Body of pancreas (tissue), 4 donors: ENCODE measurements around the gene ARHGAP15.

Source experiments
- POLR2A ChIP-seq, 3 donors: fragments of 450-650 bp; IDR thresholded peaks; one replicate each; pipeline ENCODE4 v1.6.1; 2016; ENCODE audit warnings: antibody characterized with exemption in 3 of 3, mild to moderate bottlenecking in 2 of 3
- TF ChIP-seq, protein P1 (sequence below), 7 experiments: fragments of 450-650 bp in 4 of 7; fragments of 200-600 bp in 3 of 7; sonication (generic) in 3 of 7; IDR thresholded peaks; one replicate each; pipeline ENCODE4 v1.5.1; 2016 to 2019; ENCODE audit warnings: antibody characterized with exemption in 7 of 7

DNA sequence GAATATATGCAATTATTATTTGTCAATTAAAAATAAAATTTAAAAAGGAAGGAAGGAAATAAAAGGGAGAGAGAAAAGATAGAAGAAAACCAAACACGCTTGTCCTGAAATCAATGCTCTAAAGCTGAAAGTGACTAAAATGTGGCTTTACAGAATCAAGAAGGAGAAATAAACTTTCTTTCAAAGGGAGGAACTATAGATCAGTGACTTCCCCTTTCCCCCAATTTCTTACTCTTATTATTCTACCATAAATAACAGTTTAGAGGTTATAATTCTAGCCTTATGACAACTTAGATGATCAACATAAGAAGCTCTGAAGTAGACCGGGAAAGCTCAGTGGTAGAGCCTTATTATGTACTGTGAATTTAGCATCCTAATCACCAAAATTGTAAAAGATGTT, 122.5 kb downstream of the ARHGAP15 start:
- TF ChIP-seq, protein P1, sequence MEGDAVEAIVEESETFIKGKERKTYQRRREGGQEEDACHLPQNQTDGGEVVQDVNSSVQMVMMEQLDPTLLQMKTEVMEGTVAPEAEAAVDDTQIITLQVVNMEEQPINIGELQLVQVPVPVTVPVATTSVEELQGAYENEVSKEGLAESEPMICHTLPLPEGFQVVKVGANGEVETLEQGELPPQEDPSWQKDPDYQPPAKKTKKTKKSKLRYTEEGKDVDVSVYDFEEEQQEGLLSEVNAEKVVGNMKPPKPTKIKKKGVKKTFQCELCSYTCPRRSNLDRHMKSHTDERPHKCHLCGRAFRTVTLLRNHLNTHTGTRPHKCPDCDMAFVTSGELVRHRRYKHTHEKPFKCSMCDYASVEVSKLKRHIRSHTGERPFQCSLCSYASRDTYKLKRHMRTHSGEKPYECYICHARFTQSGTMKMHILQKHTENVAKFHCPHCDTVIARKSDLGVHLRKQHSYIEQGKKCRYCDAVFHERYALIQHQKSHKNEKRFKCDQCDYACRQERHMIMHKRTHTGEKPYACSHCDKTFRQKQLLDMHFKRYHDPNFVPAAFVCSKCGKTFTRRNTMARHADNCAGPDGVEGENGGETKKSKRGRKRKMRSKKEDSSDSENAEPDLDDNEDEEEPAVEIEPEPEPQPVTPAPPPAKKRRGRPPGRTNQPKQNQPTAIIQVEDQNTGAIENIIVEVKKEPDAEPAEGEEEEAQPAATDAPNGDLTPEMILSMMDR (IDR thresholded peaks at IDR 0.05) = no peak
- no peak for TF ChIP-seq POLR2A (IDR thresholded peaks at IDR 0.05)
